Measurements from ENCODE around the gene C10orf53. TPM values are rescaled to one million over a fixed set of nuclear protein-coding genes. Genes with fewer than 3 reads are reported as not detected.

The C10orf53 gene
- total RNA-seq, 2 experiments from 2014 or later: not detected

- Mint-ChIP-seq H3K9me3 (no peaks in the 10 kb centered on the region), H3K27ac (no peak overlapping the region), H3K4me1 (ENCODE audit: low read depth) (no peaks in the 10 kb centered on the region), H3K27me3 (ENCODE audit: low read depth) (peaks cover 12% of the 10 kb centered on the region), H3K36me3 (ENCODE audit: low read depth) (no peaks in the 10 kb centered on the region), H3K4me3 (no peak overlapping the region)
- CTCF ChIA-PET: no interaction called here
- intact Hi-C loops (cut with micrococcal nuclease): no loop called here
- DNase-seq: no peak
Observed at GRCh38 chr10:49647985-49648795, 31.3 kb upstream of the C10orf53 start.

- H3K27ac Mint-ChIP-seq: no peak overlapping the region
- CTCF ChIA-PET: interaction anchor here (0.6 to 1.2 kb wide), 4 partner anchors 57 to 128 kb away, joined by 3 to 4 read pairs (median 3); no protein-coding TSS in a partner anchor
- no peaks in the 10 kb centered on the region for H3K36me3 Mint-ChIP-seq (ENCODE audit: low read depth)
- H3K4me3 Mint-ChIP-seq: no peak overlapping the region
- intact Hi-C loops (cut with micrococcal nuclease): no loop called here
- peaks cover 13% of the 10 kb centered on the region for H3K27me3 Mint-ChIP-seq (ENCODE audit: low read depth)
- no peaks in the 10 kb centered on the region for H3K9me3 Mint-ChIP-seq
- H3K4me1 Mint-ChIP-seq (ENCODE audit: low read depth): no peaks in the 10 kb centered on the region
- DNase-seq: peak; percentile 47
Observed at GRCh38 chr10:49649294-49649693, 30.2 kb upstream of the C10orf53 start.

GRCh38 chr10:49649936-49650723, 29.3 kb upstream of the C10orf53 start:
- no peak for DNase-seq
- CTCF ChIA-PET: interaction anchor here (0.6 to 1.2 kb wide), 4 partner anchors 57 to 127 kb away, joined by 3 to 4 read pairs (median 3); no protein-coding TSS in a partner anchor
- Mint-ChIP-seq H3K36me3 (ENCODE audit: low read depth) (no peaks in the 10 kb centered on the region), H3K4me1 (ENCODE audit: low read depth) (no peaks in the 10 kb centered on the region), H3K27me3 (ENCODE audit: low read depth) (peaks cover 13% of the 10 kb centered on the region), H3K4me3 (no peak overlapping the region), H3K9me3 (no peaks in the 10 kb centered on the region), H3K27ac (no peak overlapping the region)
- intact Hi-C loops (cut with micrococcal nuclease): no loop called here

GRCh38 chr10:49650724-49651034, 28.8 kb upstream of the C10orf53 start:
- no peak overlapping the region for H3K27ac Mint-ChIP-seq
- H3K4me1 Mint-ChIP-seq (ENCODE audit: low read depth): no peaks in the 10 kb centered on the region
- H3K36me3 Mint-ChIP-seq (ENCODE audit: low read depth): no peaks in the 10 kb centered on the region
- peaks cover 13% of the 10 kb centered on the region for H3K27me3 Mint-ChIP-seq (ENCODE audit: low read depth)
- DNase-seq: no peak
- no peak overlapping the region for H3K4me3 Mint-ChIP-seq
- CTCF ChIA-PET: no interaction called here
- no peaks in the 10 kb centered on the region for H3K9me3 Mint-ChIP-seq
- intact Hi-C loops (cut with micrococcal nuclease): no loop called here

- CTCF ChIA-PET: no interaction called here
- intact Hi-C loops (cut with micrococcal nuclease): no loop called here
- Mint-ChIP-seq H3K27ac (no peak overlapping the region), H3K4me1 (ENCODE audit: low read depth) (no peaks in the 10 kb centered on the region), H3K27me3 (ENCODE audit: low read depth) (peaks cover 13% of the 10 kb centered on the region), H3K36me3 (ENCODE audit: low read depth) (no peaks in the 10 kb centered on the region), H3K9me3 (no peaks in the 10 kb centered on the region), H3K4me3 (no peak overlapping the region)
- DNase-seq: no peak
Observed at GRCh38 chr10:49651039-49651835, 28.2 kb upstream of the C10orf53 start.

- Mint-ChIP-seq H3K27me3 (ENCODE audit: low read depth) (peaks cover 16% of the 10 kb centered on the region), H3K4me3 (no peak overlapping the region), H3K4me1 (ENCODE audit: low read depth) (no peaks in the 10 kb centered on the region), H3K9me3 (no peaks in the 10 kb centered on the region), H3K27ac (no peak overlapping the region), H3K36me3 (ENCODE audit: low read depth) (no peaks in the 10 kb centered on the region)
- DNase-seq: no peak
- intact Hi-C loops (cut with micrococcal nuclease): no loop called here
- CTCF ChIA-PET: no interaction called here
Observed at GRCh38 chr10:49651917-49652316, 27.5 kb upstream of the C10orf53 start.

- no peak for DNase-seq
- CTCF ChIA-PET: no interaction called here
- Mint-ChIP-seq H3K27me3 (ENCODE audit: low read depth) (peaks cover 14% of the 10 kb centered on the region), H3K9me3 (no peaks in the 10 kb centered on the region), H3K4me3 (no peak overlapping the region), H3K36me3 (ENCODE audit: low read depth) (no peaks in the 10 kb centered on the region), H3K27ac (no peak overlapping the region), H3K4me1 (ENCODE audit: low read depth) (no peaks in the 10 kb centered on the region)
- intact Hi-C loops (cut with micrococcal nuclease): no loop called here
Observed at GRCh38 chr10:49652421-49653272, 26.8 kb upstream of the C10orf53 start.

- H3K4me1 Mint-ChIP-seq (ENCODE audit: low read depth): no peaks in the 10 kb centered on the region
- H3K9me3 Mint-ChIP-seq: no peaks in the 10 kb centered on the region
- H3K36me3 Mint-ChIP-seq (ENCODE audit: low read depth): no peaks in the 10 kb centered on the region
- CTCF ChIA-PET: no interaction called here
- no peak overlapping the region for H3K4me3 Mint-ChIP-seq
- intact Hi-C loops (cut with micrococcal nuclease): no loop called here
- no peak for DNase-seq
- H3K27me3 Mint-ChIP-seq (ENCODE audit: low read depth): peaks cover 13% of the 10 kb centered on the region
- H3K27ac Mint-ChIP-seq: no peak overlapping the region
Observed at GRCh38 chr10:49653273-49653929, 26.1 kb upstream of the C10orf53 start.

- Mint-ChIP-seq H3K27me3 (ENCODE audit: low read depth) (peaks cover 13% of the 10 kb centered on the region), H3K4me3 (no peak overlapping the region), H3K4me1 (ENCODE audit: low read depth) (no peaks in the 10 kb centered on the region), H3K27ac (no peak overlapping the region), H3K36me3 (ENCODE audit: low read depth) (no peaks in the 10 kb centered on the region), H3K9me3 (peaks cover 4% of the 10 kb centered on the region)
- CTCF ChIA-PET: no interaction called here
- no peak for DNase-seq
- intact Hi-C loops (cut with micrococcal nuclease): no loop called here
Observed at GRCh38 chr10:49654036-49654693, 25.3 kb upstream of the C10orf53 start.

GRCh38 chr10:49655099-49655498, 24.4 kb upstream of the C10orf53 start:
- no peaks in the 10 kb centered on the region for H3K36me3 Mint-ChIP-seq (ENCODE audit: low read depth)
- no peaks in the 10 kb centered on the region for H3K4me1 Mint-ChIP-seq (ENCODE audit: low read depth)
- no peak overlapping the region for H3K4me3 Mint-ChIP-seq
- intact Hi-C loops (cut with micrococcal nuclease): no loop called here
- H3K27ac Mint-ChIP-seq: no peak overlapping the region
- DNase-seq: no peak
- peaks cover 13% of the 10 kb centered on the region for H3K27me3 Mint-ChIP-seq (ENCODE audit: low read depth)
- CTCF ChIA-PET: no interaction called here
- H3K9me3 Mint-ChIP-seq: peaks cover 11% of the 10 kb centered on the region

GRCh38 chr10:49656845-49657493, 22.5 kb upstream of the C10orf53 start:
- CTCF ChIA-PET: no interaction called here
- Mint-ChIP-seq H3K4me3 (no peak overlapping the region), H3K27me3 (ENCODE audit: low read depth) (peaks cover 9% of the 10 kb centered on the region), H3K36me3 (ENCODE audit: low read depth) (no peaks in the 10 kb centered on the region), H3K27ac (no peak overlapping the region), H3K9me3 (peaks cover 11% of the 10 kb centered on the region), H3K4me1 (ENCODE audit: low read depth) (no peaks in the 10 kb centered on the region)
- DNase-seq: no peak
- intact Hi-C loops (cut with micrococcal nuclease): no loop called here
